ENCODE measurements around the gene RAB3A. TPM values are rescaled to one million over a fixed set of nuclear protein-coding genes. Genes with fewer than 3 reads are reported as not detected.

Gene RAB3A
- total RNA-seq, 4 donors from 2014 or later, result 0.30 to 0.76 (median 0.44) TPM; not detected in 1

GRCh38 chr19:18231775-18232174, 27.9 kb upstream of the RAB3A start:
- peaks cover 0 to 97% (median 11%) of the 10 kb centered on the region in 4 donors for H3K27me3 ChIP-seq
- 20 to 22% methylated on average over 2 to 4 of the region's 4 CpGs for WGBS, 2 donors

GRCh38 chr19:18230941-18231734, 27.3 kb upstream of the RAB3A start:
- Histone ChIP-seq H3K4me3 (no peak overlapping the region), H3K27me3 (peaks cover 1 to 97% (median 11%) of the 10 kb centered on the region in 4 donors), H3K36me3 (no peaks in the 10 kb centered on the region), H3K4me1 (peaks cover under 1 to 21% (median 6%) of the 10 kb centered on the region in 3 donors), H3K9me3 (peaks cover 0 to 11% (median 10%) of the 10 kb centered on the region in 3 donors), H3K27ac (no peak overlapping the region)
- TF ChIP-seq CTCF (IDR thresholded peaks at IDR 0.05) (no peak), POLR2A (IDR thresholded peaks at IDR 0.05) (no peak)
- intact Hi-C loops (cut with DNase I), result no loop called here
- DNase-seq, result no peak
- WGBS, 2 donors, result 13 to 37% methylated on average over 3 to 10 of the region's 18 CpGs

More at GRCh38 chr19:18231775-18232174, 27.9 kb upstream of the RAB3A start:
- intact Hi-C loops (cut with DNase I), result no loop called here
- Histone ChIP-seq H3K4me1 (peaks cover 0 to 16% (median 5%) of the 10 kb centered on the region in 3 donors), H3K9me3 (peaks cover 0 to 11% (median 10%) of the 10 kb centered on the region in 3 donors), H3K36me3 (no peaks in the 10 kb centered on the region), H3K27ac (no peak overlapping the region), H3K4me3 (no peak overlapping the region)
- TF ChIP-seq POLR2A (IDR thresholded peaks at IDR 0.05), result no peak
- TF ChIP-seq CTCF (IDR thresholded peaks at IDR 0.05), result no peak
- no peak for DNase-seq

- WGBS, 2 donors, result 57 to 83% methylated on average over 4 of the region's 4 CpGs
Measured at GRCh38 chr19:18229915-18230314, 26.1 kb upstream of the RAB3A start.

GRCh38 chr19:18229474-18229873, 25.6 kb upstream of the RAB3A start:
- no peak overlapping the region for H3K27ac ChIP-seq
- DNase-seq, result no peak
- 57 to 65% methylated on average over 4 to 5 of the region's 5 CpGs for WGBS, 2 donors
- peaks cover 0 to 11% (median 10%) of the 10 kb centered on the region in 3 donors for H3K9me3 ChIP-seq
- intact Hi-C loops (cut with DNase I), result no loop called here
- no peaks in the 10 kb centered on the region for H3K36me3 ChIP-seq
- no peak overlapping the region for H3K4me3 ChIP-seq
- H3K4me1 ChIP-seq, result peaks cover 15 to 38% (median 16%) of the 10 kb centered on the region in 3 donors
- peaks cover 15 to 97% (median 22%) of the 10 kb centered on the region in 4 donors for H3K27me3 ChIP-seq
- TF ChIP-seq POLR2A (IDR thresholded peaks at IDR 0.05) (no peak), CTCF (IDR thresholded peaks at IDR 0.05) (peak in 3 of 6 experiments; percentile 27 to 43 (median 42))

More at GRCh38 chr19:18229915-18230314, 26.1 kb upstream of the RAB3A start:
- Histone ChIP-seq H3K4me3 (no peak overlapping the region), H3K9me3 (peaks cover 0 to 11% (median 10%) of the 10 kb centered on the region in 3 donors), H3K27me3 (peaks cover 14 to 97% (median 21%) of the 10 kb centered on the region in 4 donors), H3K27ac (no peak overlapping the region), H3K4me1 (peaks cover 12 to 34% (median 13%) of the 10 kb centered on the region in 3 donors), H3K36me3 (no peaks in the 10 kb centered on the region)
- intact Hi-C loops (cut with DNase I), result no loop called here
- DNase-seq, result no peak
- TF ChIP-seq POLR2A (IDR thresholded peaks at IDR 0.05) (no peak), CTCF (IDR thresholded peaks at IDR 0.05) (no peak)

GRCh38 chr19:18227781-18228271, 24.0 kb upstream of the RAB3A start:
- Histone ChIP-seq H3K27ac (no peak overlapping the region), H3K36me3 (no peaks in the 10 kb centered on the region), H3K4me1 (peaks cover 13 to 42% (median 21%) of the 10 kb centered on the region in 3 donors), H3K9me3 (peaks cover 0 to 1% (median under 1%) of the 10 kb centered on the region in 3 donors), H3K4me3 (no peak overlapping the region), H3K27me3 (peaks cover 12 to 80% (median 17%) of the 10 kb centered on the region in 4 donors)
- intact Hi-C loops (cut with DNase I), result no loop called here
- TF ChIP-seq CTCF (IDR thresholded peaks at IDR 0.05) (no peak), POLR2A (IDR thresholded peaks at IDR 0.05) (no peak)
- WGBS, 2 donors, result 47 to 55% methylated on average over 2 to 3 of the region's 6 CpGs
- DNase-seq, result no peak

Data from esophagus squamous epithelium (tissue), 5 donors.